HCT116 (cell line): ENCODE data around the gene TGFBR3. TPM values are rescaled to one million over a fixed set of nuclear protein-coding genes. Genes with fewer than 3 reads are reported as not detected.

Source experiments
- ATAC-seq: fragments of 200-7000 bp; cut with Tn5 transposase; 2 replicates; pipeline ENCODE4 v1.9.1; 2020; ENCODE audit warnings: mild to moderate bottlenecking, moderate library complexity
- BruUV-seq: library from RNA; stranded (reverse); fragments of 400-500 nt; replicated peaks from 2 replicates; lab custom pipeline; 2021; lab: Mats Ljungman, UMichigan
- CTCF ChIA-PET: fragments of 300-600 bp; sonication (Branson Sonifier 250); formaldehyde crosslinking; loops from one replicate; lab custom pipeline; 2021; ENCODE audit warnings: antibody characterized with exemption; lab: Charles Lee
- POLR2A ChIA-PET: fragments of 300-600, 350-600 bp; sonication (Branson Sonifier 250); formaldehyde crosslinking; loops from one replicate; lab custom pipeline; 2021; ENCODE audit warnings: antibody characterized with exemption; lab: Charles Lee
- RAD21 ChIA-PET, 2 experiments: fragments of 300-600 bp; sonication (Branson Sonifier 250); formaldehyde crosslinking; loops; one replicate each; lab custom pipeline; 2023; ENCODE audit warnings: low total read pairs in 2 of 2; ENCODE audit not compliant: uncharacterized antibody in 2 of 2, unreplicated experiment in 2 of 2, low non-redundant PET in 1 of 2; lab: Charles Lee
- DNase-seq: peaks from one replicate; pipeline ENCODE4 v3.0.0-alpha.2; 2010; ENCODE audit warnings: low read depth, low spot score
- H2AFZ ChIP-seq: fragments of 200-600 bp; shearing (Covaris generic), sonication (generic); 2 replicates; pipeline ENCODE4 v1.6.1; 2017; ENCODE audit warnings: low read depth, mixed run types, mixed read lengths, antibody characterized with exemption, low read length; ENCODE audit not compliant: poor library complexity, severe bottlenecking
- H3K27ac ChIP-seq: 2 replicates; pipeline ENCODE4 v1.5.1; 2012; ENCODE audit warnings: low read depth, low read length
- H3K27me3 ChIP-seq: fragments of 200-600 bp; sonication (generic); 2 replicates; pipeline ENCODE4 v1.6.1; 2016; ENCODE audit warnings: mixed run types, low read length, mixed read lengths; ENCODE audit not compliant: insufficient read depth
- H3K36me3 ChIP-seq, 2 experiments: fragments of 200-500 bp in 1 of 2; fragments of 200-600 bp in 1 of 2; sonication (Bioruptor generic) in 1 of 2; sonication (generic) in 1 of 2; 2 replicates each; pipeline versions ENCODE4 v1.5.1 to v1.6.1; 2014 to 2016; ENCODE audit warnings: low read length in 2 of 2, inconsistent platforms in 1 of 2, mixed read lengths in 1 of 2, mixed run types in 1 of 2; ENCODE audit not compliant: insufficient read depth in 2 of 2, control insufficient read depth in 1 of 2
- H3K4me1 ChIP-seq, 2 experiments: fragments of 200-600 bp in 1 of 2; sonication (generic) in 1 of 2; 2 replicates each; pipeline versions ENCODE4 v1.5.1 to v1.6.1; 2012 to 2017; ENCODE audit warnings: low read length in 2 of 2, inconsistent platforms in 1 of 2, mild to moderate bottlenecking in 1 of 2, mixed read lengths in 1 of 2, mixed run types in 1 of 2, moderate library complexity in 1 of 2; ENCODE audit not compliant: insufficient read depth in 2 of 2, control insufficient read depth in 1 of 2
- H3K4me2 ChIP-seq: fragments of 200-600 bp; sonication (generic); 2 replicates; pipeline ENCODE4 v1.6.1; 2017; ENCODE audit warnings: mixed run types, low read length, mixed read lengths
- H3K4me3 ChIP-seq, 2 experiments: fragments of 200-600 bp in 1 of 2; sonication (generic) in 1 of 2; replicated peaks in 1 of 2; 2 replicates each; pipeline ENCODE4 v1.5.1; 2011 to 2016; ENCODE audit warnings: low read length in 2 of 2, control low read depth in 1 of 2, low read depth in 1 of 2, mild to moderate bottlenecking in 1 of 2, mixed read lengths in 1 of 2, mixed run types in 1 of 2
- H3K79me2 ChIP-seq: fragments of 200-600 bp; sonication (generic); 2 replicates; pipeline ENCODE4 v1.6.1; 2017; ENCODE audit warnings: mild to moderate bottlenecking, mixed run types, low read length, moderate library complexity, mixed read lengths; ENCODE audit not compliant: insufficient read depth
- H3K9ac ChIP-seq: fragments of 200-600 bp; sonication (generic); 2 replicates; pipeline ENCODE4 v1.6.1; 2016; ENCODE audit warnings: low read length, mixed read lengths
- H3K9me2 ChIP-seq: fragments of 200-600 bp; sonication (generic), shearing (Covaris generic); 2 replicates; pipeline ENCODE4 v1.6.1; 2017; ENCODE audit warnings: mixed run types, mild to moderate bottlenecking, moderate library complexity; ENCODE audit not compliant: insufficient read depth
- H3K9me3 ChIP-seq, 2 experiments: fragments of 200-500 bp in 1 of 2; fragments of 200-600 bp in 1 of 2; sonication (Bioruptor generic) in 1 of 2; sonication (generic) in 1 of 2; 2 replicates each; pipeline ENCODE4 v1.6.1; 2014 to 2017; ENCODE audit warnings: low read length in 2 of 2, mixed read lengths in 2 of 2, inconsistent platforms in 1 of 2, low read depth in 1 of 2, mild to moderate bottlenecking in 1 of 2, mixed run types in 1 of 2, moderate library complexity in 1 of 2; ENCODE audit not compliant: control insufficient read depth in 1 of 2, insufficient read depth in 1 of 2
- H4K20me1 ChIP-seq: fragments of 200-600 bp; sonication (generic), shearing (Covaris generic); 2 replicates; pipeline ENCODE4 v1.6.1; 2017; ENCODE audit warnings: mixed run types, mild to moderate bottlenecking, moderate library complexity; ENCODE audit not compliant: insufficient read depth
- CEBPB ChIP-seq: IDR thresholded peaks from 2 replicates; pipeline ENCODE4 v1.6.1; 2012; ENCODE audit warnings: low read depth
- EGR1 ChIP-seq: IDR thresholded peaks from 2 replicates; pipeline ENCODE4 v1.6.1; 2012; ENCODE audit warnings: low read depth
- ELF1 ChIP-seq: IDR thresholded peaks from 2 replicates; pipeline ENCODE4 v1.6.1; 2012; ENCODE audit warnings: low read depth, borderline replicate concordance
- EZH2 ChIP-seq: fragments of 200-600 bp; sonication (generic); IDR thresholded peaks from 2 replicates; pipeline ENCODE4 v1.6.1; 2017; ENCODE audit warnings: antibody characterized with exemption, mixed run types
- EZH2phosphoT487 ChIP-seq: fragments of 200-600 bp; IDR thresholded peaks from 2 replicates; pipeline ENCODE4 v1.6.1; 2018; ENCODE audit warnings: antibody characterized with exemption, borderline replicate concordance
- MAX ChIP-seq: IDR thresholded peaks from 2 replicates; pipeline ENCODE4 v1.6.1; 2012
- POLR2A ChIP-seq: IDR thresholded peaks from 2 replicates; pipeline ENCODE4 v1.7.0; 2011; ENCODE audit warnings: borderline replicate concordance; ENCODE audit not compliant: insufficient read depth, insufficient read length; ENCODE audit errors: extremely low read depth
- SRF ChIP-seq: IDR thresholded peaks from 2 replicates; pipeline ENCODE4 v1.6.1; 2012; ENCODE audit warnings: low read depth
- TCF7L2 ChIP-seq: IDR thresholded peaks from 2 replicates; pipeline ENCODE4 v1.7.0; 2011; ENCODE audit warnings: borderline replicate concordance, inconsistent platforms; ENCODE audit not compliant: insufficient read depth, insufficient read length; ENCODE audit errors: extremely low read depth
- YY1 ChIP-seq: IDR thresholded peaks from 2 replicates; pipeline ENCODE4 v1.6.1; 2011; ENCODE audit warnings: low read length, low read depth, moderate library complexity, mild to moderate bottlenecking; ENCODE audit not compliant: insufficient replicate concordance; ENCODE audit errors: extremely low read depth
- ZBTB33 ChIP-seq: IDR thresholded peaks from 2 replicates; pipeline ENCODE4 v1.6.1; 2011; ENCODE audit warnings: mild to moderate bottlenecking, low read length, moderate library complexity; ENCODE audit not compliant: insufficient replicate concordance; ENCODE audit errors: extremely low read depth
- ZNF274 ChIP-seq: fragments of 200-500 bp; sonication (Bioruptor generic); IDR thresholded peaks from 2 replicates; pipeline ENCODE4 v1.6.1; 2014; ENCODE audit warnings: mild to moderate bottlenecking, low read depth, low read length, inconsistent platforms
- intact Hi-C: fragments of 100-400 bp; cut with micrococcal nuclease; formaldehyde crosslinking; loops from 2 replicates; pipeline ENCODE4 v1.10.0; 2022
- total RNA-seq: library from RNA; stranded (reverse); gene quantifications from one replicate; pipeline ENCODE4 v1.2.1, GENCODE V29; 2021; ENCODE audit not compliant: unreplicated experiment

The TGFBR3 gene
- total RNA-seq, 1 experiment from 2014 or later = 7.1 TPM

- ChIA-PET CTCF (no interaction called here), RAD21 (no interaction called here)
- H3K79me2 ChIP-seq = no peaks in the 10 kb centered on the region
Observed at GRCh38 chr1:91872559-91873081, 13.3 kb downstream of the TGFBR3 start.

More at GRCh38 chr1:91872559-91873081, 13.3 kb downstream of the TGFBR3 start:
- no peak overlapping the region for H3K9ac ChIP-seq
- POLR2A ChIA-PET = interaction anchor here (0.7 to 1.7 kb wide), 2 partner anchors 11 to 37 kb away, joined by 4 read pairs; no protein-coding TSS in a partner anchor
- peak overlapping the region; percentile 44 for H3K4me2 ChIP-seq
- ATAC-seq = peak; percentile 74
- H3K4me1 ChIP-seq = peaks cover 13 to 14% of the 10 kb centered on the region in 2 experiments
- no peak overlapping the region for H3K27ac ChIP-seq
- TF ChIP-seq YY1 = no peak
- no peak for TF ChIP-seq ZBTB33
- no peak for TF ChIP-seq SRF
- no peak for TF ChIP-seq EZH2phosphoT487
- no peak for TF ChIP-seq EGR1
- TF ChIP-seq TCF7L2 = no peak
- no peak for TF ChIP-seq ZNF274
- TF ChIP-seq POLR2A = no peak
- TF ChIP-seq ELF1 = no peak
- TF ChIP-seq MAX = no peak
- TF ChIP-seq EZH2 = no peak
- TF ChIP-seq CEBPB = no peak
- H3K36me3 ChIP-seq = no peaks in the 10 kb centered on the region
- intact Hi-C loops = no loop called here
- no peaks in the 10 kb centered on the region for H3K9me3 ChIP-seq
- H2AFZ ChIP-seq = no peak overlapping the region
- no TSS peak for BruUV-seq
- H4K20me1 ChIP-seq = no peaks in the 10 kb centered on the region
- no peak overlapping the region for H3K4me3 ChIP-seq
- H3K27me3 ChIP-seq = no peaks in the 10 kb centered on the region
- DNase-seq = no peak
- H3K9me2 ChIP-seq = no peaks in the 10 kb centered on the region
